HG03354 (cell line): ENCODE results near the gene TWIST2.

Experiments used
- ATAC-seq: cut with Tn5 transposase; IDR thresholded peaks from one replicate; pipeline ENCODE4 v1.9.1; 2021; ENCODE audit warnings: mild to moderate bottlenecking; ENCODE audit not compliant: unreplicated experiment, poor library complexity, severe bottlenecking

The TWIST2 gene

DNA sequence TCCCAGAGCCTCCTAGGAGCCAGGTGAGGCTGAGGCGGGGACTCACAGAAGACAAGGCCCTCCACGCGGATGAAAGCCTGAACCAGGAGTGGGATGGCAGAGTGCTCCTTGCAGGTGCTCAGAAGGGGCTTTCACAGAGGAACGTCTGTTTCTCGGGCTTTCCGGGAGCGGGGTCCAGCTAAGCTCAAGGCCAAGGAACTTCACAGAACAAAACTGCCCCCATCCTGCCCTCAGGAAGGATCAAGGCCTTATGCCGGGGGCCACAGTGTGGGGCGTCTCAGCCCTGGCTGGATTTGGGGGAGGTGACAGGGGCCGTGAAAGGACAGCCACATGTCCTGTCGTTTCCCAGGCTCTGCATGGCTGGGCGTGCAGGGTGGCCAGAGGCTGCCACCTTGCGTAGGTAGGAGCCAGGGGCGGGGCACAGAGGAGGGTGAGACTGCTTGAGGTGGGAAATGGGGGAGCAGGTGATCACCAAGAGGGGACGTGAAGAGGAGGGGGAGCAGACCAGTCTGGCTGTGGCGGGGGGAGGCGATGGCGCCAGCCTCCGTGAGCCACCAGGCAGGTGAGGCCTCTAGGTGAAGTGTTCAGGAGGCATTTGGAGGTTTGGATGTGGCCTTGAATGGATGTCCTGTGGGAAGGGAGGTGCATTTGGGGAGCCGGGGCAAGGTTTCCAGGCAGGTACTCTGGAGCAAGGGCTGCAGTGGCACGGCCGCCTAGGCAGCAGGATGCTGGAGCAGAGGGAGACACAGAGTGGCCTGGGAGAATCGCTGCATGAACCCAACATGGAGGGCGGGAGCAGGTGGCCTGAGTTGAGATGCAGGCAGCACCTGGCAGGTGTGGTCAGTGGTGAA lies 79.1 kb downstream of the TWIST2 start:
- no peak for ATAC-seq

DNA sequence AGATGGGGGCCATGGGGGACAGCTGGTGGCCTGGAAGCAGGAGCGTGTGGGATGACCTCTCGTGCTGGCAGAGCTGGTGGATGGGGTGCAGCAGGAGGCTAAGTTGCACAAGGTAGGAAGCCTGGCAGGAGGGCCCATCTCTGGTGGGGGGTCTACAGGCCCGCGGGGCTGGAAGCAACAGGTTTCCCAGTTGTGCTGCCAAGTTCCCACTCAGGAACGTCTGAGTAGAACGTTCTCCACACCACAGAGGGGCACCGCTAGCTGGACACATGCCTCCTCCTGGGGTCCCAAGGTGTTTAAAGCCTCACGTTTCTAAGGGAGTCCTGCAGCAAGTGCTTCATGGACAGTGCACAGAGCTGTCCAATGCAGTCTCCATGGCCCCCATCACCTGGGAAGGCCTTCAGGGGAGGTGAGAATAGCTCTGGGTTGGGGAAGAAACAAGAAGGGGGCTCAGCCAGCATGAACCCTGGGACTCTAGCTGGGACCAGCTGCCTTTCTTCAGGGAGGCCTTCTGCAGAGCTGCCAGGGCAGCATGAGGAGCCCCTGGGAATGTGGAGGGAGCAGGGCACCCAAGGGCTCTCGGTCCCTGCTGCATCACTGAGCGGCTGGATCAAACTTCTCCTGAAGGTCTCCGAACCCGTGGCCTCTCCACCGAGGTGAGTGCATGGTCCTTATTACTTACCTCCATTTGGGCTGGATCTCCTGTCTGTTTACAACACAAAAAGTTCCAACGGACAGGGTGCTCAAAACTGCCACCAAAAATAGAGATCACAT lies 80.0 kb downstream of the TWIST2 start:
- no peak for ATAC-seq

DNA sequence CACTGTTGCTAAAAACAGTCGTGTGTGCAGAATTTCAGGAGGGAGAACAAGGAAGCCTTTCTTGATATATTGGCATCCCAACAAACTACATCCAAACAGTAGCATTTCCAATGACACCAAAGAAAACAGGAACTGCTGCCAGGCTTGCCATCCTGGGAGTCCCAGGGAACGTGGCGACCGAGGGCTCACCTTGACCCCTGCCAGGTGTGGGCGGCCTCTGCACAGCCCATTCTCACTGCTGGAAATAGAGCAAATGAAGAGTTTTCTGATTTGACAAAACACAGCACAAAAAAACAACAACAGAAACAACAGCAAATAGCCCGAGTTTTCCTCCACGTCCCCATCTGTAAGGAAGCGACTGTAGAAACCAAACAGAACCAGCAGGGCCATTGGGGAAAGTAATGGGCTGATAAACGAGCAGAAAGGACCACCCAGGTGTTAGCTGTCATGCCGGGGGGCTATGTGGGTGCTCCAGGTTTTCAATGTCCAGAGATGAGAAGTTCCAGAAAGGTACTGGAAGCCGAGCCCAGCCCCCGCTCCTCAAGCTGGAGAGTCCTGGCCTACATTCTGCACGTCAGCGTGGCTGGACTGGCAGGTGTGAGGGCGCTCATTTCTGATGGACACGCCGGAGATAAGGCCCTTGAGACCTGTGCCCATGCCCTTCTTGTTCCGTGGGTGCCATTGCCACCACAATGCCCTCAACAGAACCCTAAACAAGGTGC lies 80.8 kb downstream of the TWIST2 start:
- ATAC-seq = no peak

DNA sequence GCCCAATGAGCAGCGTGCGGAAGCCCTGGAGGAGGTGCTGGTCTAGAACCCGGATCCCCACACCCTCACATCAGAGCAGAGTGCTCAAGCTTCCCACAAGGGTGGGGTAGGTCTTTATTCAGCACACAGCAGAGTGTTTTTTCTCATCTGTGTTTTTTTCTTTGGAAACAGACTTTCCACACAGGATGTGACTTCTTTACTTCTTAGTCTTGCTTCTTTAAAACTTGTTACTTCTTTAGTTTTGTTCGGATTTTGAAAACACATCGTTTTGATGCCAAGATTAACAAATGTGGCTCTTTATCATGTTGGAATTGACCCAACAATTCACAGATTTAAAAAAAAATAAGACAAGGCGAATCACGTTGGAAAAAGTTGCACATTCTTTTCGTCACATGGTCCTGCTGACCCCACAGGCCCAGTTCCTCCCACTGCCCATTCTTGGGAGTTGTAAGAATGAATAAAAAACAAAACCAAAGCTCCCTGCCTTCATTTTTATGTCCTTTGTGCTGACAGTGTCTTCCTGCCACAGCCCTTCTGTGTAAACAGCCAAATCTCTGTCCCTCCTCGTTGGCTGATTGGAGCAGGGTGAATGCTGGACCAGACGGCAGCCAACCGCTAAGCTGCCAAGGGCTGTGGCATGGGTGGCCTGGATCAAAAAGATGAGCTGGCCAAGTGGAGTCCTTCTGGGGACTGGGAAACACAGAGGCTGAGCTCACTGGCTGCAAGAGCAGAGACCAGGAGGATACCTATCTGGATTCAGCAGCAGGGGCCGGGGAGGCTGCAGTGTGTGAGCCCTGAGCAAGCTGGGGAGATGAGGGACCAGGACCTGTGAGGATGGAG lies 81.6 kb downstream of the TWIST2 start:
- no peak for ATAC-seq

DNA sequence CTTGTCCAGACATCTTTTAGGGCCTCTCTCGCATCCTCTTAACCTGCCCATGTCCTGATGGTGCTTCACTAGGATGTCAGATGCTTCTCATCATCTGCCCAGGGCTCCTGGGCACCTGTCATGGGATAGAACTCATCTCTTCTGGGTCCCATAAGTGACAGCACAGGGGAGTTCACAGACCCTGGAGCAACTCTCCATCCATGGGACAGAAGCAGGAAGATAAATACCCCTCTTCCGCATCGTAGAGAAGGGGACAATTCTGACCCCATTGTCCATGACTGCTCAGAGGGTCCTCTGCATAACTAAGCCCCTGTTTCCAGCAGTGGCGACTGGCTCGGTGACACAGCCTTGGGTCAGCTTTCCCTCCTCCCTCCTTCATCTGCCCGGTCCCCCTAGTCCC lies 82.3 kb downstream of the TWIST2 start:
- no peak for ATAC-seq

DNA sequence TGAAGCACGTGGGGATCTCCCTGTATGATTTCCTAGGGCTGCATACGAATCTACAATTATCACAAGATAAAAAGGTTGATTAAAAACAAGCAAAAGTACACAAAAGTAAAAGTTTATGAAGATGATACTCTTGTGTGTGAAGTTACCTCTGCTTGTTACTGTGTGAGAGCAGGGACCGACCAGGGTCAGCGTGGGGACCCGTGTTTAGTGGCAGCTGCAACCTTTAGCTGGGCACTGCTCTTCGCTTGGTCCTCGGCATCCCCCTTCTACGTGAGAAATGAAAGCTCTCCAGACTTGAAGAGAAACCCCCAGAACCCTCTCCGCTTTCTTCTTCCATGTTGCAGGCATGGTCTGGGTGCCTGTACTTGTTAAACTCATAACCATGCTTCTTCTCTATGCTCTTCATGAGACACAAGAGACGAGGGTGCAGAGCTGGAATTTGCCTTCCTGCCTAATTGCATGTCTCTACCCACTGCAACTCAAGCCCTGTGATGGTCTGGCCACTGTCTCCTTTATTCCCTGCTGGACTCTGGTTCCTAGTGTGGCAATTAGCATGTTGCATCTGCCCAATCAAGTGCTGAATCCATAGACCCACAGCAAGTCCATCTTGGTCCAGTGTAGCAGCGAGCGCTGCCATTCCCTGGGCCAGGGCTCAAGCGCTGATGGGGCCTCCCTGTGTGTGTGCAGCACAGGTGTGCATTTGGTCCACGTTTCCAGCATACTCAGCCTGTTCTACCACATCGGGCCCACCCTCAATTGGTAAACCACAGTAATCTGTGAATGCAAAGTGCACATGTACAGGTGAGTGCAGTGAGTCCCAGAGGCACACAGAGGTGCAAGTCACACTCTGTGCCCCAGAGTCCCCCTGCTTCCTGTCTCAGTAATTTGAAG lies 88.5 kb downstream of the TWIST2 start:
- ATAC-seq = no peak

DNA sequence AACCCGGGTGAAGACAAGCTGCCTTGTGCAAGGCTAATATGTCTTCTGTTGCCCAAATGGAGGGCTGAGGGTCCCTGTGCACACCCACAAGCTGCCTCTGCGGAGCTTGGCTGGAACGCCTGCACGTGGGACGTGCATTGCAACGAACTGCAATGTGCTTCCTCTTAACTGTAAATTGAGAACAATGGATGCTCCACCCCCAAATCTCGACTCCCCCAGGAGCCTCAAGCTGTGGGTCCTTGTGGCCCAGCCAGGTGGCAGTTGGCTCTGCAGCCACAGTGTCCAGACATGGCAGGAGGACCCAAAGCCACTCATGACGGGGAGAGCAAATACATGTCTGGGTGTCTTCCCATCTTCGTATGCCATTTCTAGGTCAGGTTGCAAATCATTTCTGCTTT lies 90.1 kb downstream of the TWIST2 start:
- ATAC-seq = no peak

DNA sequence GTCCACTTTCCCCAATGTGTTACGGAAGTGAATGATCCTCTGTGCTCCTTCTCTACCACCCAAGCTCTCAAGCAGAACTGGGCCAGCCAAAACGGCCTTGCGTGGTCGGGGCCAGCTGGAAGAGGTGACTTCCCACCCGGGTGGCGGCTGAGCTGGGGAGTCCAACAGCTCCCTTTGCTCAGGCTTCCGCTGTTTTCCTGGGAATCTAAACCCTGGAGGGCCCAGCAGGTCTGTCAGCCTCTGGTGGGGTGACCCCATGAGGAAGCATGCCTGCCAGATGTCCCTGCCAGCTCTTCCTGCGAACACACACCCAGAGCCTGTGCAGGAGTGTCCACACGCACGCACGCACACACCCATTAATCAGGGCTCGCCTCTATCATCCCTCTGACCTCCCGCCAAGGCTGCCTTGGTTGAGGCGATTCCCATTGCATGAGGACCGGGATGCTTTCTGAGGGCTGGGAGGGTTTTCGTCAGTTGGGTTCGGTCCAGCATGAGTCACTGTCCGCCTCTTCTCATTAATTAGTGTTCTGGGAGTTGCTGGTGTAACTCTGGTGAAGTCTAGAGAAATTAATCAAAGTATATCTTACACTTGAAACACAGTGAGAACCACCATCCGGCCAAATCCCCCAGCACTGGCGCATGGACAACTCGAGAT lies 90.6 kb downstream of the TWIST2 start:
- no peak for ATAC-seq

DNA sequence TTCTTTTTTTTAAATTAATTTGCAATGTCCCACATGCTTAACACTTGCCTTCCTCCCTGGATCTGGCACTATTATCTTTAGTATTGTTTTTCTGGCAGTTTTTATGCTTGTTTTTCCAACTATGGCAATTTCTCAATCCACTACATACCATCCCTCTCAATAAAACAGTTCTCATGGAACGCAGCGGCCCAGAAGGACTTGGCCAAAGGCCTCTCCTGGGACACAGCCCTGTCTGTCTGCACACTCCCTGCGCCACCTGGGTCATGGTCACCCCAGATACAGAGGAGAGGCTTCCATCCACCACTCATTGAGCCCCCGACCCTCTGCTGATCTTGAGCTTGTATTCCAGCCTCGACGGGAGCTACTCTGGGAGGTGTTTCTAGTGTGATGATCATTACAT lies 91.2 kb downstream of the TWIST2 start:
- no peak for ATAC-seq

DNA sequence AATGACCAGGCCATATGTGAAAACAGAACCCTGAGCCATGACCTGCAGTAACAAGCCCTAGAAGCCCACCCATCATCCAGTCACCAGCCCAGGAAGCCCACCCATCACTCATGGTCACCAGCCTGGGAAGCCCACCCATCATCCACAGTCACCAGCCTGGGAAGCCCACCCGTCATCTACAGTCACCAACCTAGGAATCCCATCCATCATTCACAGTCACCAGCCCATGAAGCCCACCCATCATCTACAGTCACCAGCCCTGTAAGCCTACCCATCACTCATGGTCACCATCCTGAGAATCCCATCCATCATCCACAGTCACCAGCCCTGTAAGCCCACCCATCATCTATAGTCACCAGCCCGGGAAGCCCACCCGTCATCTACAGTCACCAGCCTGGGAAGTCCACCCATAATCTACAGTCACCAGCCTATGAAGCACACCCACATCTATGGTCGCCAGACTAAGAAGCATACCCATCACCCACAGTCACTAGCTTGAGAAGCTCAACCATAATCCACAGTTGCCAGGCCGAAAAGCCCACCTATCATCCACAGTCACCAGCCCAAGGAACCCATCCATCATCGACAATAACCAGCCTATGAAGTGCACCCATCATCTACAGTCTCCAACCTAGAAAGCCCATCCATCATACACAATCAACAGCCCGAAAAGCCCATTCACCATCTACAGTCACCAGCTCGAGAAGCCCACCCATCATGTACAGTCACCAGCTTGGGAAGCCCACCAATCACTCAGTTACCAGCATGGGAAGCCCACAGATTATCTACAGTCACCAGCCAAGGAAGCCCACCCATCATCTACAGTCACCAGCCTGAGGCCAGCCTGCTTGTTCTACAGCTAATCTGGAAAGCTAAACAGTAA lies 91.9 kb downstream of the TWIST2 start:
- ATAC-seq = no peak

DNA sequence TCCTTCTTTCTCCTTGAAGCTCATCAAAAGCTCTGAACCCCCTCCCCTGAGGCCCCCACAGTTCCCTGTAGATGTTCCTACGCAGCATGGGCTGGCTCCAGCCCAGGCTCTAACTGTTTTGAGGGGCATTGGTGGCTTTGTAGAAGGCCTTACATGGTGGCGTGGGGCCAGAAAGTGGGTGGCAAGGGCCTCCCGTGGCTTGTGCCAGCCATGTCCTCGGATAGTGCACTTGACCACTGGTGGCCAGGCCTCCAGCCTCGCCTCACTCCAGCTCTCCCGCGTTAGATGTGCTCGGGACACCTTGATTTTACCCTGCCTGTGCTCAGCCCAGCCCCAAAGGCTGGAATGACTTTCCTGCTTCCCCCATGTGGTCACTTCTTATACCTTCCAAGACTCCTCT lies 92.9 kb downstream of the TWIST2 start:
- no peak for ATAC-seq

DNA sequence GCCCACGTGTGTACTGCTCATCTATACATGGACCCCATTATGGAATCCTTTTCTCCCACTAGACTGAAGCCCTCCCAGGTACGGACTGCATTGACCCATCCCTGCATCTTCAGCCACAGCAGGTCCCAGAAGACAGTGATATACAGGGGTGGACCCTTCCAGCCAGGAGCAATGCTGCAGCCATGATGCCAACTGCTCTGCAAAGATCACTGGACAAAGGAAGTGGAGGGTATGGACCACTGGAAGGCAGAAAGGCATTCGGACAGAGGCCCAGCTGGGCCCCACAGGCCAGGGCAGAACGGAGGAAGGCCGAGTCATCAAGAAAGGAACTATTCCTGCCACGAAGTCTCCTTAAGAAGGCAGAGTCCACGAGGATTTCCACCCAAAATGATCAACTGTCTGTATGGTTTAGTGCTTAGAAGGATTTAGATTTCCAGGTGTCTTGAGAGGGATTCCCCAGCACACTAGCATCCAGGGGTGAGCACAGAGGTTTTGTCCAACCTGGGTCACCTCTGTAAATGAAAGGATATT lies 93.4 kb downstream of the TWIST2 start:
- ATAC-seq = no peak

DNA sequence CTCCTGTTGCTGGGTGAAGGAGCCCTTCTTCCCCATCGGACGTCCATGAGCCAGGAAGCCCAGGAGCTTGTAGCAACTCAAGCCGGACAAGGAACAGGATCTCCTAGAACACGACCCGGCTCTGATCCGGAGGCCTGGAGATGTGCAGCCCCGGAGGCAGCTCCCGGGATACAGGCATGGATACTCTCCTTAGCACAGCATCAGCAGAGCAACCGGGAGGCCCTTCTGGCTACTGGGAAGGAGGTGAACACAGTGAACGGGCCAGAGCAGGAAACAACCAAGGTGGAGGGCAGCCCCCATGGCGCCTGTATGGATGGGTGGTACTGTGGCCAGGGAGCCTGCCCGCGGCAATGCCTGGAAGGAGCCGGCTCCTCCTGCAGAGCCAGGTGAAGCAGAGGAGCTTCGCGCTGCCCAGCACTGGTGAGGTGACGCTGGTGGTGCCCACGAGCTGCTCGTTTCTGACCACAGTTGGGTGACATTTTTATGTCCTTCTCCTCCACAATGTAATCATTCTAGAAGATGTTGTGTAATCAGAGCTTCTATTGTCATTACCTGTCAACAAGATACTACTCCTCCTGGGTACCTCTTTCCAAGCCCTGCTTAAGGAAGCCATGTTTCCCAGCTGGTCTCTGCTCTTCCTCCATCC lies 94.3 kb downstream of the TWIST2 start:
- ATAC-seq = no peak

DNA sequence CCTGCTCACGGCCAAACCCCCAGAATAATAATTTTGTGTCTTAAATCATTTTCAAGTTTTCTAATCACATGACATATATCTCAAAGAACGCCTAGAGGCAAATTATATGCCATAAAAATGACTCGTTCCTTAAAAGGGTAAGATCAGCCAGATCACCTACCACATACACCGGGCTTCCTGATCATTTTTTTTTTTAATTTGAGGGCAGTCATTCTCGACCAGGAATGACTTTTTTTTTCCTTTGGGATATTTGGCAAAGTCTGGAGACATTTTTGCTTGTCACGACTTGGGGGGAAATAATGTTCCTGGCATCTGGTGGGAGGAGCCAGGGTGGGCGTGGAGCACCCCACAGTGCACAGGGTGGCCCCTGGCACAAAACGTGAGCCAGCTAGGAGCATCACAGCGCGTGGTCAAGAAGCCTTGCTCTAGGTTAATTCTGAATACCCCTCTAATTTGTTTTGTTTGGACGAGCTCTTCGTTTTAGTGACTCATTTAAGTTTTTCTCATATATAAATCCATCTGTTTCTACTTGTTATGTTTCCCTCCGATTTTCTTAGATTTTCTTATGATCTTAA lies 94.9 kb downstream of the TWIST2 start:
- no peak for ATAC-seq

DNA sequence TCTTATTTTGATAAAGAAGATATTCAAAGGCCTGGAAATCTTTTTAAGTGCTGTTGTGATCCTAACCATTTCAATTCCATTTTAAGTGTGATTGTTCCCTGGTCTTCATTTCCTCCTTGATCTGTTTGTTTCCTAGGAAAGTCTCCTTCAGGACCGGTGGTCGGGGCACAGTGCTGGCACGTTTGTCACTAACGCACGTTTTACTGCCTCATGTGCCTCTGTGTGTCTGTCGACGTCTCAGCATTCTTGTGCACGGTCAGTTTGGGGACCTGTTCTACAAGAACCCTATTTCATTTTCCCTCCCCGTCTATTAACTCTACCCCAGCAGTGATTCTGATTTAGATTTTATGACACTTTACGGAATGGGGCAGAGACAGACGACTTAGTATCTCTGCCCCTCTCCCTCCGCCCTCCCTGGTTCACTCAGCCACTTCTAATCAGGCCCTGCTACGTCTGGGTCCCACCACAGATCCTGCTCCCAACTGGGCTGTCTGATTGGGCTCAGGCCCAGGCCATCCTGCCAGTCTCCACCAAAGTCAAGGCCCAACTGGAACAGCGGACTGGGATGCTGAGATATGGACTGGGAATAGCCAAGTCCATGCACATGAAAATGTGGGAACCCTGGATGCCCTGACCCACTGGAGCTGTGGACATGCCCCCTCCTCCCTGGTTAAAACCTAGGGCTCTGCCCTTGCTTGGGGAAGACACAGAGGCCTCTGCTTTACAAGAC lies 95.6 kb downstream of the TWIST2 start:
- ATAC-seq = no peak
